ENCODE results near the gene KLHL4. TPM values are rescaled to one million over a fixed set of nuclear protein-coding genes. Genes with fewer than 3 reads are reported as not detected.

KLHL4 gene
- total and polyA plus RNA-seq, 4 donors: 0.19 to 0.70 (median 0.46) TPM

DNA sequence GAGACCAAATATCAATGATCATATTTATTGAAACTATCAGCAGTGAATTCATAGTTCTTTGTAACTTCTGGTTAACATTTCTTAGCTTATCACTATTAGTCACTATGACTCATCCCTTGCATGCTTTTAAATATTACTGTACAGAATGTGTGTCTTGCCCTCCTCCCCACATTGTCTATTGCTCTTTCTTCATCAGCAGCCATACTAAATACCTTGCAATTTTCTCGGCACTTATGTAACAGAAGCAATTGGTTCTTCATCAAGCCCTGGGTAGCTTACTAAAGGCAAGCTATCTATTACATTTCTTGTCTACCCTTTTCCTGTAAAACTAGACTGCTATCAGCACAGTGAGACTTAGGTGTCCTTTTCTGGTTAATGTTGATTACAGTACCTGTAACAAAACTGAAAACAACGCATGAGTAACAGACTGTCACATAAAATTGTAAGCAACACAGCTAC, 8.2 kb downstream of the KLHL4 start:
- TF ChIP-seq FOXA2 (IDR thresholded peaks at IDR 0.05): no peak
- TF ChIP-seq NR2F2 (IDR thresholded peaks at IDR 0.05): no peak
- TF ChIP-seq HNF4A (conservative IDR thresholded peaks at IDR 0.05): no peak
- no peak for TF ChIP-seq RXRA (IDR thresholded peaks at IDR 0.05)
- TF ChIP-seq JUND (IDR thresholded peaks at IDR 0.05): no peak
- no peak for TF ChIP-seq GABPA (IDR thresholded peaks at IDR 0.05 in 1 of 2, conservative IDR thresholded peaks at IDR 0.05 in 1 of 2)
- TF ChIP-seq EGR1 (IDR thresholded peaks at IDR 0.05; ENCODE audit: low read depth in 2 of 2): no peak
- TF ChIP-seq, protein P1, sequence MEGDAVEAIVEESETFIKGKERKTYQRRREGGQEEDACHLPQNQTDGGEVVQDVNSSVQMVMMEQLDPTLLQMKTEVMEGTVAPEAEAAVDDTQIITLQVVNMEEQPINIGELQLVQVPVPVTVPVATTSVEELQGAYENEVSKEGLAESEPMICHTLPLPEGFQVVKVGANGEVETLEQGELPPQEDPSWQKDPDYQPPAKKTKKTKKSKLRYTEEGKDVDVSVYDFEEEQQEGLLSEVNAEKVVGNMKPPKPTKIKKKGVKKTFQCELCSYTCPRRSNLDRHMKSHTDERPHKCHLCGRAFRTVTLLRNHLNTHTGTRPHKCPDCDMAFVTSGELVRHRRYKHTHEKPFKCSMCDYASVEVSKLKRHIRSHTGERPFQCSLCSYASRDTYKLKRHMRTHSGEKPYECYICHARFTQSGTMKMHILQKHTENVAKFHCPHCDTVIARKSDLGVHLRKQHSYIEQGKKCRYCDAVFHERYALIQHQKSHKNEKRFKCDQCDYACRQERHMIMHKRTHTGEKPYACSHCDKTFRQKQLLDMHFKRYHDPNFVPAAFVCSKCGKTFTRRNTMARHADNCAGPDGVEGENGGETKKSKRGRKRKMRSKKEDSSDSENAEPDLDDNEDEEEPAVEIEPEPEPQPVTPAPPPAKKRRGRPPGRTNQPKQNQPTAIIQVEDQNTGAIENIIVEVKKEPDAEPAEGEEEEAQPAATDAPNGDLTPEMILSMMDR (IDR thresholded peaks at IDR 0.05; ENCODE audit: low read depth, low read length, missing input control): no peak
- TF ChIP-seq TAF1 (conservative IDR thresholded peaks at IDR 0.05): no peak
- TF ChIP-seq RAD21 (IDR thresholded peaks at IDR 0.05): no peak
- TF ChIP-seq HNF4G (IDR thresholded peaks at IDR 0.05): no peak
- TF ChIP-seq YY1 (IDR thresholded peaks at IDR 0.05): no peak
- no peak for TF ChIP-seq SP1 (IDR thresholded peaks at IDR 0.05)
- DNase-seq (ENCODE audit: low spot score): no peak
- Histone ChIP-seq H3K9ac (ENCODE audit: low read depth in 1 of 2, low read length in 2 of 2) (no peak overlapping the region), H3K27me3 (ENCODE audit: control insufficient read depth in 4 of 4, insufficient read depth in 4 of 4, low read length in 3 of 4) (no peaks in the 10 kb centered on the region), H3K27ac (ENCODE audit: low read depth in 1 of 2, low read length in 2 of 2) (no peak overlapping the region), H3K36me3 (ENCODE audit: control insufficient read depth in 4 of 4, insufficient read depth in 3 of 4, low read depth in 1 of 4, low read length in 3 of 4) (no peaks in the 10 kb centered on the region), H3K9me3 (ENCODE audit: control insufficient read depth in 4 of 4, low read length in 3 of 4) (no peaks in the 10 kb centered on the region), H3K4me1 (ENCODE audit: control insufficient read depth in 4 of 4, insufficient read depth in 4 of 4, low read length in 3 of 4) (no peaks in the 10 kb centered on the region), H3K4me3 (ENCODE audit: low read depth in 1 of 3, low read length in 3 of 3) (no peak overlapping the region)
- 73% methylated on average over 2 of the region's 2 CpGs for WGBS

DNA sequence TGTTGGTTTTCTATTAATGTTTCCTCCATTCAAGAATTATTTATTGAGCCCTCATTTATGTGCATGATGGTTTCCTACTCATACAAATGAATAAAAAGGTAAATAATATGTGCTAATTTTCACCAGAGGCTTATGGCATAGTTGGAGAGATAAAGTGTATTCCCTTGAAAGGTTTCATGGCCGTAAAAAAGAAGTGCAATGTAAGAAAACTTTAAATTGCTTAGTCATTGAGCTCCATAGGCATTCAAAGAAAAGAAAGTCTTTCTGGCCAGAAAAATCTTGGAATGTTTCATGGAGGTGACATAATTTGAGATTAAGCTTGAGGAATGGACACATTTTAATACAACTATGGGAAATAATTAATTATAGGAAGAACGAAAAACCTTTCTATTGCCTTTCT, 8.7 kb downstream of the KLHL4 start:
- no peaks in the 10 kb centered on the region for H3K4me1 ChIP-seq (ENCODE audit: control insufficient read depth in 4 of 4, insufficient read depth in 4 of 4, low read length in 3 of 4)
- 79% methylated on average over 2 of the region's 2 CpGs for WGBS

More for the DNA sequence above, 8.7 kb downstream of the KLHL4 start:
- TF ChIP-seq EGR1 (IDR thresholded peaks at IDR 0.05; ENCODE audit: low read depth in 2 of 2) (no peak), RAD21 (IDR thresholded peaks at IDR 0.05) (no peak), FOXA1 (IDR thresholded peaks at IDR 0.05) (no peak), RXRA (IDR thresholded peaks at IDR 0.05) (no peak), GABPA (IDR thresholded peaks at IDR 0.05 in 1 of 2, conservative IDR thresholded peaks at IDR 0.05 in 1 of 2) (no peak), YY1 (IDR thresholded peaks at IDR 0.05) (no peak), NR2F2 (IDR thresholded peaks at IDR 0.05) (no peak), TAF1 (conservative IDR thresholded peaks at IDR 0.05) (no peak), JUND (IDR thresholded peaks at IDR 0.05) (no peak), SP1 (IDR thresholded peaks at IDR 0.05) (no peak), HNF4G (IDR thresholded peaks at IDR 0.05) (no peak), FOXA2 (IDR thresholded peaks at IDR 0.05) (no peak), HNF4A (conservative IDR thresholded peaks at IDR 0.05) (no peak)
- TF ChIP-seq, protein P2, sequence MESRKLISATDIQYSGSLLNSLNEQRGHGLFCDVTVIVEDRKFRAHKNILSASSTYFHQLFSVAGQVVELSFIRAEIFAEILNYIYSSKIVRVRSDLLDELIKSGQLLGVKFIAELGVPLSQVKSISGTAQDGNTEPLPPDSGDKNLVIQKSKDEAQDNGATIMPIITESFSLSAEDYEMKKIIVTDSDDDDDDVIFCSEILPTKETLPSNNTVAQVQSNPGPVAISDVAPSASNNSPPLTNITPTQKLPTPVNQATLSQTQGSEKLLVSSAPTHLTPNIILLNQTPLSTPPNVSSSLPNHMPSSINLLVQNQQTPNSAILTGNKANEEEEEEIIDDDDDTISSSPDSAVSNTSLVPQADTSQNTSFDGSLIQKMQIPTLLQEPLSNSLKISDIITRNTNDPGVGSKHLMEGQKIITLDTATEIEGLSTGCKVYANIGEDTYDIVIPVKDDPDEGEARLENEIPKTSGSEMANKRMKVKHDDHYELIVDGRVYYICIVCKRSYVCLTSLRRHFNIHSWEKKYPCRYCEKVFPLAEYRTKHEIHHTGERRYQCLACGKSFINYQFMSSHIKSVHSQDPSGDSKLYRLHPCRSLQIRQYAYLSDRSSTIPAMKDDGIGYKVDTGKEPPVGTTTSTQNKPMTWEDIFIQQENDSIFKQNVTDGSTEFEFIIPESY (IDR thresholded peaks at IDR 0.05): no peak
- TF ChIP-seq, protein P3, sequence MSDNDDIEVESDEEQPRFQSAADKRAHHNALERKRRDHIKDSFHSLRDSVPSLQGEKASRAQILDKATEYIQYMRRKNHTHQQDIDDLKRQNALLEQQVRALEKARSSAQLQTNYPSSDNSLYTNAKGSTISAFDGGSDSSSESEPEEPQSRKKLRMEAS (IDR thresholded peaks at IDR 0.05): no peak
- TF ChIP-seq, protein P4, sequence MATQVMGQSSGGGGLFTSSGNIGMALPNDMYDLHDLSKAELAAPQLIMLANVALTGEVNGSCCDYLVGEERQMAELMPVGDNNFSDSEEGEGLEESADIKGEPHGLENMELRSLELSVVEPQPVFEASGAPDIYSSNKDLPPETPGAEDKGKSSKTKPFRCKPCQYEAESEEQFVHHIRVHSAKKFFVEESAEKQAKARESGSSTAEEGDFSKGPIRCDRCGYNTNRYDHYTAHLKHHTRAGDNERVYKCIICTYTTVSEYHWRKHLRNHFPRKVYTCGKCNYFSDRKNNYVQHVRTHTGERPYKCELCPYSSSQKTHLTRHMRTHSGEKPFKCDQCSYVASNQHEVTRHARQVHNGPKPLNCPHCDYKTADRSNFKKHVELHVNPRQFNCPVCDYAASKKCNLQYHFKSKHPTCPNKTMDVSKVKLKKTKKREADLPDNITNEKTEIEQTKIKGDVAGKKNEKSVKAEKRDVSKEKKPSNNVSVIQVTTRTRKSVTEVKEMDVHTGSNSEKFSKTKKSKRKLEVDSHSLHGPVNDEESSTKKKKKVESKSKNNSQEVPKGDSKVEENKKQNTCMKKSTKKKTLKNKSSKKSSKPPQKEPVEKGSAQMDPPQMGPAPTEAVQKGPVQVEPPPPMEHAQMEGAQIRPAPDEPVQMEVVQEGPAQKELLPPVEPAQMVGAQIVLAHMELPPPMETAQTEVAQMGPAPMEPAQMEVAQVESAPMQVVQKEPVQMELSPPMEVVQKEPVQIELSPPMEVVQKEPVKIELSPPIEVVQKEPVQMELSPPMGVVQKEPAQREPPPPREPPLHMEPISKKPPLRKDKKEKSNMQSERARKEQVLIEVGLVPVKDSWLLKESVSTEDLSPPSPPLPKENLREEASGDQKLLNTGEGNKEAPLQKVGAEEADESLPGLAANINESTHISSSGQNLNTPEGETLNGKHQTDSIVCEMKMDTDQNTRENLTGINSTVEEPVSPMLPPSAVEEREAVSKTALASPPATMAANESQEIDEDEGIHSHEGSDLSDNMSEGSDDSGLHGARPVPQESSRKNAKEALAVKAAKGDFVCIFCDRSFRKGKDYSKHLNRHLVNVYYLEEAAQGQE (IDR thresholded peaks at IDR 0.05): no peak
- TF ChIP-seq, protein P1 (IDR thresholded peaks at IDR 0.05; ENCODE audit: low read depth, low read length, missing input control): no peak
- H3K4me3 ChIP-seq (ENCODE audit: low read depth in 1 of 3, low read length in 3 of 3): no peak overlapping the region
- no peak overlapping the region for H3K27ac ChIP-seq (ENCODE audit: low read depth in 1 of 2, low read length in 2 of 2)
- no peak for DNase-seq (ENCODE audit: low spot score)
- H3K27me3 ChIP-seq (ENCODE audit: control insufficient read depth in 4 of 4, insufficient read depth in 4 of 4, low read length in 3 of 4): no peaks in the 10 kb centered on the region
- H3K9me3 ChIP-seq (ENCODE audit: control insufficient read depth in 4 of 4, low read length in 3 of 4): no peaks in the 10 kb centered on the region
- H3K9ac ChIP-seq (ENCODE audit: low read depth in 1 of 2, low read length in 2 of 2): no peak overlapping the region
- H3K36me3 ChIP-seq (ENCODE audit: control insufficient read depth in 4 of 4, insufficient read depth in 3 of 4, low read depth in 1 of 4, low read length in 3 of 4): no peaks in the 10 kb centered on the region

Data from liver (tissue), 9 donors.